HG03571 (cell line): Measurements from ENCODE around the gene ONECUT3.

Experiments
- ATAC-seq: cut with Tn5 transposase; IDR thresholded peaks from one replicate; pipeline ENCODE4 v1.9.1; 2021; ENCODE audit not compliant: unreplicated experiment

Gene ONECUT3

DNA sequence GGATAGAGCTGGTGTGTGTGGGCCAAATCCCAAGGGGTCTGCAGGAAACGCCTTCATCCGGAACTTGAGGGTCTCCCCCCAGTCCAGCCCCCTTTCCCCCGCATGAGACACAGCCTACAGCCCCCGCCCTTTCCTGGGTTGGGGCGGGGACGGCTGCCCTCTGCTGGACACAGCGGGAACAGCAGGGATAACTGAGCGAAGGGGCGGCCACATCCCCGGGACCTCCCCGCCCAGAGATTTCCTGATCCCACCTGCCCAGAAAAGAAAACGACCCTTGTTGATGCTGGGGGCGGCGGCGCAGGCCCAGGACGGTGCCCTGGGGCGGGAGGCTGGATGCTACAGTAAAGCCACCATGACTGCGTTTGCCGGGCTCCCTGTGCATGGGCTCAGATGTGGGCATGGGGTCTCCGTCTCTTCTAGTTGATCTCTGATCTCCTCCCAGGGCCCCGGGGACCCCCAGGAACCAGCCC lies 14.2 kb downstream of the ONECUT3 start:
- no peak for ATAC-seq

DNA sequence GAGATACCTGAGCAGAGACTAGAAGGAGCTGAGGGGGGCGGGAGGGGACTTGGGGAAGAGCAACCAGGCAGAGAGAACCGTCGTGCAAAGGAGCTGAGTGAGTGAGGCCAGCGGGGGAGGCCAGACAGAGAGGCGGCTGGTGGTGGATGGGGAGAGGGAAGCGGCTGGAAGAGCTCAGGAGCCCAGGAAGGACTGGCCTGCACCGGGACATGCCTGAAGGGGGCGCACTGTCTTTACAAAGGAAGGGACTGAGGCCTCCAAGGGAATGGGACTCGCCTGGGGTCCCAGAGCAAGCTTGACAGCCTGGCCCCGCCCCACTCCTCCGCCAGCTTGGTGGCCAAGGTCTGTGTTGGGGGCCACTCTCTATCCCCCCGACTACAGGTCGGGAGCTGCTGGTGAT lies 14.9 kb downstream of the ONECUT3 start:
- no peak for ATAC-seq

DNA sequence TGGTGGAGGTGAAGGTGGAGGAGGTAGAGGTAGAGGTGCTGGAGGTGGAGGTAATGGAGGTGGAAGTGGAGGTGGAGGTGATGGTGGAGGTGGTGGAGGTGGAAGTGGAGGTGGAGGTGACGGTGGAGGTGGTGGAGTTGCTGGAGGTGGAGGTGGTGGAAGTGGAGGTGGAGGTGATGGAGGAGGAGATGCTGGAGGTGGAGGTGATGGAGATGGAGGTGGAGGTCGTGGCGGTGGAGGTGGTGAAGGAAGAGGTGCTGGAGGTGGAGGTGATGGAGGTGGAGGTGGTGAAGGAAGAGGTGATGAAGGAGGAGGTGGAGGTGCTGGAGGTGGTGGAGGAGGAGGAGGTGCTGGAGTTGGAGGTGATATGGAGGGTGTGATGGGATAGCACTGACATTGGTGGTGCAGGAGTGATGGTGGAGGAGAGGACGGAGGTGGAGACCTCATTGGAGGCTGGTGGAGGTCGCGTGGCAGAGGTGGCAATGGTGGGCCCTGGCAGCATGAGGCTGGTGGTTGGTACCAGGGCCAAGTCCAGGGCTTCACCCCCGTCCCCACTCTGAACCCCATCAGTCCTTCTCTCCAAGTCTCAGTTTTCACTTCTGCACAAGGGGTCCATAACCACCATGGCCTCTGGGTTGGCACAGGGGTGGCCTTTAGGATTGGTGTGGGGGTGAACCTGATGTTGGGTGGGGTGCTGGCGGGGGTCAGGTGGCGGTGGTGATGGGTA lies 15.8 kb downstream of the ONECUT3 start:
- ATAC-seq: no peak

DNA sequence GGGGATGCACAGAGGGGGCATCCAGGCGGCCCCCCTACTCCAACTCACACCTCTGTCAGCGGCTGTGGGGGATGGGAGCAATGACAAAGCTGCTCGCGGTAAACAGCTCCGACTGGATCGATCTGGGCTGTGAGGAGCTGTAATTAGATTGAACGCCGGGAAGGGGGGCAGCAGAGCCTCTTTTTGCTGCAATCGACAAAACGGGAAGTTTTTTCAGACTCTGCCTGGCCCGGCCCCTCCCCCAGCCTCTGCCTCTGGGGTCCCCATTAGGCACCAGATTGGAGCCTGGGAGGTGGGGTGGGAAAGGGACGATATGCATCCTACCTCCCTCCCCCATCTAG lies 16.3 kb downstream of the ONECUT3 start:
- ATAC-seq: no peak

DNA sequence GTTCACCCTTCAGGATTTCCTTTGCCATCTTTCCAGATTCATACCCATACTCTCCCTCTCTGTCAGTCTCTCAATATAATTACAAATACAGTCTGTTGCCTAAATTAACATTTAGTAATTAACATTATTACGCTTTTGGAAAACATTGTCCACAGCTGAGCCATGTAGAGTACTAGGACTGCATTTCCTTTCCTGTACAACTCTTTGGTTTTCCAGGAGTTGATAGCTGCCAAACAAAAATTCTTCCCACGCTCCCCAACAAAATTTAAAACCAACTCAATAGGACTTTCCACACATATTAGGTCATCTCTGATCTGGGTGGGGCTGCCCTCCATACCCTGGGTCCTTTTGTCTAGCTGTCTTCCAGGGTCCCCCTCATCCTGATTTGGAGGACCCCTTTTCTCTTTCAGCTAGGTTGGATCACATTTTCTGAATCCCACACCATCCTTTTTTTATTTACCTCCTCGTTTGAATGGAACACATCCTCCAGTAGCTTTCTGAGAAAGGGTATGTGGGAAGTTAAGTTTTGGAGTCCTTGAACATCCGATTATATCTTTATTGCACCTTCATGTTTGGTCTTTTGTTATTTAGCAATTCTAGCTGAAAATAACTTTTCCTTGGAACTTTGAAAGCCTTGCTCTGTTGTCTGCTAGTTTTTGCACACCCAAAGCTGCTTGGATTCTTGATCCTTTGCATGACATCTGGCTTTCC lies 17.7 kb downstream of the ONECUT3 start:
- no peak for ATAC-seq

DNA sequence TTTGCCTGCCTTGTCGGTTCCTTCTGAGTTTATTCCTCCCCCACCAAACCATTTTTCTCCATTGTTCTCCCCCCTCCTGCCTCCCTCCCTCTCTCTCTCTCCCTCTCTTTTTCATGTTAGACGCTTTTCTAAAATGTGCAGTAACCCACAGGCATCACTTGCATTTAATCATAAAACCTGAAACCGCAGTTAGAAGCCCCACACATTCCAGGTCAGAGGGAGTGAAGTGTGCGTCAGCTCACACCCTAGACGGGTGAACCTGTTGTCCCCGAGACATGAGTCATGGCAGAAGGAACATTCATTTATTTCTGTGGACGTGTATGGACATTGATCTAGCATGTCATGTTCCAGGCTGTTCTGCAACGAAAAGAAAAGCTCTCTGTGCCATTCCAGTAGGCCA lies 19.9 kb downstream of the ONECUT3 start:
- no peak for ATAC-seq

DNA sequence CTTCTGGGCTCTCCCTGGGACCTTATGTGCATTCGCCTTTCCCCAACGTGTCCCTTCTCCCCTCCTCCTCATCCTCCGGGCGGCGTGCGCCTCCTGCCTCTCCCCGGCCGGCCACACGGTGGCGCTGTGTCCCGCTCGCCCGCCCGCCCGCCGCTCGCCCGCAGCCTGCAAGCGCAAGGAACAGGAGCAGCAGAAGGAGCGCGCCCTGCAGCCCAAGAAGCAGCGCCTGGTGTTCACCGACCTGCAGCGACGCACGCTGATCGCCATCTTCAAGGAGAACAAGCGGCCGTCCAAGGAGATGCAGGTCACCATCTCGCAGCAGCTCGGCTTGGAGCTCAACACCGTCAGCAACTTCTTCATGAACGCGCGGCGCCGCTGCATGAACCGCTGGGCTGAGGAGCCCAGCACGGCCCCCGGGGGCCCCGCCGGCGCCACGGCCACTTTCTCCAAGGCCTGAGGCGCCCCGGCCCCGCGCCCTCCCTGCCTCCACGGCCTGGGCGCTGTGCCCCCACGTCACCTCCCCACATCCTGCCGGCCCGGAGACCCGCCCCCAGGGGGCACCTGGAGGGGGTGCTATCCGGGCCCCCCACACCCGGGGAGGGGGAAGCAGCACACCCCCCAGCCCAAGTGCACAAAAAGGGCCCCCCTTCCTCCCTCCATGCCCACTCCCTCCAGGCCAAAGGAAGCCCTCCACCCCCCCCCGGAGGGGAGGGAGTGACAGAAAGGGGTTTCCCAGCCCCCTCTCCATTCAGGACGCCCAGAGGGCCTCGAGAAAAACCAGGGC lies 21.9 kb downstream of the ONECUT3 start:
- ATAC-seq: no peak

DNA sequence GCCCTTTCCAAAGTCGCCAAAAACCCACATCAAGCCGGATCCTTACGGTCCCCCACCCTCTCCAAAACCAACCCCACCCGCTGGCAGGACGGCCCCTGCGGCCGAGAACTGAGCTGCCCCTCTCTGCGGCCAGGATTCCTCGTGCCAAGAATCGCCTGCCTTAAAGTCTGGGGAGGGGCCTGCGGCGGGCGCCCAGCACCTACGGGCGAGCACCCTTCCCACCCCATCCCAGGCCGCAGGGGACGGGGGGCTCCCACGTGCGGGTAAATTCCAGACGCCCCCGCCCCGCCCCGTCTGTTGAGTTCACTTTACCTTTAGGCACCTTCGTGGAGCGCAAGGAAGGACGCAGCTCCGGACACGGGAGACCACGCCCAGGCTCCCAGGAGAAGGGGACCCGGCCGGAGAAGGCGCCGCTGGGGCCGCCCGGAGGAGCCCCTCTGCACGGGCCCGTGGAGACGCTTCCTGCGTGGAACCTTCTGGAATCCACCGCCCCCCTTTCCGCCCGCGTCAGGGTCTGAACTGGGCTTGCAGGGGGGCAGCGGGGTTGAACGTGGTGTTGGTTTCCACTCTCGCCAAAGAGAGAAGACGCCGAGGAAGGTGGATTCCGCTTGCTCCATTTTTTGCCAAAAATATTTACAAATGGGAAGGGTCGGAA lies 22.8 kb downstream of the ONECUT3 start:
- ATAC-seq: no peak

DNA sequence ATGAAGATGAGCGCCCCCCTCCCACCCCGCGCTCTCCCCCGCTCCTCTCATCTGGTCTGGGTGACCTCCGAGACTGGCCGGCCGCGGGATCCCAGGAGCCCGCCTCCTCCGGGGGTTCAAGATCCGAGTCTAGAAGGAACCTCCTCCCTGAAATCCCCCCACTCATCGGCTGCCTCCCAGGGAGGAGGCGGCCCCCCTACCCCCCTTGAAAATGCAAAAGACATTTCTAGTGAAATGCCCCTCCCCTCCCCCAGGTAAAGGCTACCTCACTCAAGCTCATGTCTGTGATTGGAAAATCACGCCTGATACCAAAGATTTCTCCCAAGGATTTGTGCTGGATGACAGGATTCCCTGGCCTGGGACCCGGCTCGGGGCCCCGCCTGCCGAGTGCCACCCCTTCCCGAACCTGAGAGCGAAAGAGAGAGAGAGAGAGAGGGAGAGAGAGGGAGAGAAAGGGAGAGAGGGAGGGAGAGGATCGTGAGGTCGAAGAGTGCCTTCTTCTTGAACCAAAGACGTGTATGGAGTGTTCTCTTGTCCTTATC lies 23.4 kb downstream of the ONECUT3 start:
- ATAC-seq: no peak

DNA sequence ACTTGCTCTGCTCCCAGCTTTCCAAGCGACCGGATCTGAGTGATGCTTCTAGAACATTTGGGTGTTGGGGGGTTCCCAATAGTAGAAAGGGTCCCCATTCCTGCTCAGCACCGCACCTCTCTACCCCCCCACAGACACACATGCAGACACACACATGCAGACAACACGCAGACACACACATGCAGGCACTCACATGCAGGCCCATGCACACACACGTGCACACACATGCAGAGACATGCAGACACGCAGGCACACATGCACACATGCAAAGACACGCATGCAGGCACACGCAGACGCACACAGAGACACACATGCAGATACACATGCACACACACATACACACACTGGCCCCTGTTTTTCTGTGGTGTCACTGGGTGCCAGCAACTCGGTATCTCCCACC lies 23.8 kb downstream of the ONECUT3 start:
- no peak for ATAC-seq

DNA sequence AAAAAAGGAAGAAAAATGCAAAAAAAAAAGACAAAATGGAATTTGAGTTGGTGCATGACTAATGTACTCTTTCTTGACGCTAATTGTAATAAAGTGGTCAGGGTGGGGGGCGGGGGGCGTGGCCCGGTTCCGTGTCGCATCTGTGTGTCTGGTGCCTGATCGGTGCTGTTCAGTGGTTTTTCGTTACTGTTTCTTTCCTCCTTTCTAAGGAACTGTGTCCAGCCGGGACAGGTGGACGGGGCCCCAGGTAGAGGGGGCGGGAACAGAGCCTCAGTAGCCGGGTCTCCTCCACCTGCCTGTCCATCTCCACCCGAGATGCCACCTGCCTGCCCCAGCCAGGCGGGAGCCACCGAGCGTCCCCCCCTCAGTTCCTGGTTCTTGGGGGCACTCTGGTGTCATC lies 26.3 kb downstream of the ONECUT3 start:
- ATAC-seq: no peak

DNA sequence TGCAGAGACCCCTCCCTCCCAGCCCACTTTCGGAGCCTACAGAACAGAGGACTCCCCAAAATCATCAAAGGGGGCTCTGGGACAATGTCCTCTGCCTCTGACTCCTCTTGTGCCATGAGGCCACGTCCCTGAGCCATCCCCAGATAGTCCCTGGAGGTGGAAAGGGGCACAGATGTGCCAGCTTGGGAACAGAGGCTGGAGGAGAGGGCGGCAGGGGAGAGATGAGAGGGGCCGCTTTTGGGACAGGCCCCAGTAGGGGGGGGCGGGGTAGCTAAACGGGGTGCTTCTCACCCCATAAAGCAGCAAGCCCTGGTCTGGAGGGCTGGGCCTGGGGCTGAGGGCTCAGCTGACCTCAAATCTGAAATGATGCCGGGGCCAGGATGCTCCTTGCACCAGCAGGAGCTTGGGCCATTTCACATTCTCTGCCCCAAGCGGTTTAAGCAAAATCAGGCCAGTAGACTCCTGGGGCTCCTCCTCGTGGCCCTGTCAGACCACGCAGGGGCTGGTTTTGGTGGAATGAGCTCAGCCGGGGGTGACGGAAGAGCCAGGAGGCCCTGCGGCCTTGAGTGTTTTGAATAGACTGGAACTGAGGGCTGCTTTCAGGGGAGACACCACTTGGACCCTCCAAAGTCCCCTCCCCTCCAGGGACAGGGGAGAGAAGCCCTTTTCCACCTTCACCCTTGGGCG lies 27.1 kb downstream of the ONECUT3 start:
- no peak for ATAC-seq

DNA sequence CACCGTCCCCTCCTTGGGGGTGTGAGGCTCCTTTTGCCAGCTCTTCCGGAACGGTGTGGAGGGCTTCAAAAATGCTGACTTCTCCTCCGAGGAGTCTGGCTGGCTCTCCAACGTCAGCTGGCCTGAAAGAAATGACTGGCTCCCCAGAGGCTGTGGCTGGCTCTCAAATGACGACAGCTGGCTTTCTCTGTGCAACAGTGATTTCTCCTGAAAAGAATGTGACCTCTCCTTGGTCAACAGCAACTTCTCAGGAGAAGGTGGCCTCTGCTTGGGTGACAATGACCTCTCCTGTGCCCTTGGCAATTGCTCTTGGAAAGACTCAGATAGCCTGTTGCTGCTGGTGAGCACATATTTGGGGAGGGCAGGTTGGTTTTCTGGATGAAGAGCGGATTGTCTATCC lies 29.2 kb downstream of the ONECUT3 start:
- no peak for ATAC-seq

DNA sequence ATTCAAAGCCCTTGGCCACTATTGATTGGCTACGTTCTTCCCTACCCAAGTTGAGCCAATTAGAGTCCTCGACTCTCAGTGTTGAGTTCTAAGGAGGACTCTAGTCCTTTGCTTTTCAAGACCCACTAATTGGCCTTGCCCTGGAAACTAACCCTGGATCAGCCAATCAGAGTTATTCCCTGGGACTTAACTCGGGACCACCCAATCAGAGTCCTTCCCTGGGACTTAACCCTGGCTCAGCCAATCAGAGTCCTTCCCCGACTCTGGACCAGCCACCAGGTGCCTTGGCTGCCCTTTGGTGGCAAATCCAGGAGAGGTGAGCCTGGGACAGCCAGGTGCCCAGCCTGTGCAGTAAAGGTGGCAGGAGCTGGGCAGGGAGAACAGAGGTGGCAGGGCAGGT lies 30.0 kb downstream of the ONECUT3 start:
- no peak for ATAC-seq

DNA sequence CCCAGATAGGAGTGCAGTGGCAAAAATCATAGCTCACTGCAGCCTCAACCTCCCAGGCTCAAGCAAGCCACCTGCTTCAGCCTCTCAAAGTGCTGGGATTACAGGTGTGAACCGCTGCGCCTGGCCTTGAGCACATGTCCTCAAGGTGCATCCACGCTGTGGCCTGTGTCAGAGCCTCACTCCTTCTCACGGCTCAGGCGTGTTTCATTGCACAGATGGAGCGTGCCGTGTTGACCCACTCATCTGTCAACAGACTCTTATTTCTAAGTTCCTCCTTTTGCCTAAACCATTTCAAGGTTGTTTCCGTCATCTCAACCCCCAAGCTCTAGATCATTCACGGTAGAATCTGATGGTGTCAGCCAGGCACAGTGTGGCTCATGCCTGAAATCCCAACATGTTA lies 30.6 kb downstream of the ONECUT3 start:
- no peak for ATAC-seq

DNA sequence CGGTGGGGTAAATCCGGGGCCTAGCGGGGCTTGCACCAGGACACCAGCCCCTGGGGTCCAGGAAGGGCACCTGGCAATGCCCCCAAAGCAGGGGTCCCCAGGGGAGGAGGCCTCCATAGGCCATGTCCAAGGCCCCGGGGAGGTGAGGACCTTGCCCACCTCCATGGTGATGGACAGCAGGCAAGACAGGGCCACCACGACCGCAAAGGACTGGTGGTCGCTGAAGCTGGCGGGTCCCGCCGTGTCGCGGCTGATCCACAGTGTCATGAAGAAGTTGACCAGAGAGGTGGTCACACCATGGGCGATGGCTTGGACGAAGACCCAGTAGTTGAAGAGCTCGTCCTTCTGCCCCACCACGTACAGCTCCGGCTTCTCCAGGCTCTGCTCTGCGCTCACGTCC lies 32.0 kb downstream of the ONECUT3 start:
- ATAC-seq: no peak

DNA sequence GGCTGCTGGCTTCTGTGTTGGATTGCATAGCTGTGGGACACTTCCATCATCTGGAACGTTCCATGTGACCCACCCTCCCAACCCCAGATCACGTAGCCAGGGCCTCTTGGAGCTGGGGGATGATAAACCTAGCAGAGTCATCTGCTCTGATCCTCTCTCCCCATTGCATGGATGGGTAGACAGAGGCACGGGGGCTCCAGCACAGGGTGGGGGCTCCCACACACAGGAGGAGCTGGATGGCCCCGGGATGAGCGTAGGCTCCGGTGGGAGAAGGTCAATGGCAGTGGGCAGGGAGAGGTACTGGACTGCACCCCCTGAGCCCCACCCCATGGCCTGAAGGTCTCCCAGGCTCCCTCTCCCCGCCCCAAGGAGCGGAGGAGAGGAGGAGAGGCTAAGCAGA lies 33.4 kb downstream of the ONECUT3 start:
- ATAC-seq: no peak

DNA sequence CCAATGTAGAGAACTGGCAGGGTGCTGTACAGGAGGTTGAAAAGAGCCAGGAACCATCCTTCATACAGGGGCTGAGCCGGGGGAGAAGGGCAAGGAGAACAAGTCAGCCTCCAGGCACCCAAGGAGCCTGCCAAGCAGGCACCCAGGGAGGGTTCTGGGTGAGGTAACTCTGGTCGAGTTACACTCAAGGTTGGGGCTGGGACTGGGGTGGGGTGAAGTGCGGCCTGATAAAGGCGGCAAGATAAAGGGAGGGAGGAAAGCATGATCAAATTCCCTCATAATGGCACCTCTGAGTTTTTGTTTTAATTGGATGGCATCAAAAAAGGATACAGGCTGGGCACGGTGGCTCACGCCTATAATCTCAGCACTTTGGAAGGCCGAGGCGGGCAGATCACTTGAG lies 33.8 kb downstream of the ONECUT3 start:
- no peak for ATAC-seq

DNA sequence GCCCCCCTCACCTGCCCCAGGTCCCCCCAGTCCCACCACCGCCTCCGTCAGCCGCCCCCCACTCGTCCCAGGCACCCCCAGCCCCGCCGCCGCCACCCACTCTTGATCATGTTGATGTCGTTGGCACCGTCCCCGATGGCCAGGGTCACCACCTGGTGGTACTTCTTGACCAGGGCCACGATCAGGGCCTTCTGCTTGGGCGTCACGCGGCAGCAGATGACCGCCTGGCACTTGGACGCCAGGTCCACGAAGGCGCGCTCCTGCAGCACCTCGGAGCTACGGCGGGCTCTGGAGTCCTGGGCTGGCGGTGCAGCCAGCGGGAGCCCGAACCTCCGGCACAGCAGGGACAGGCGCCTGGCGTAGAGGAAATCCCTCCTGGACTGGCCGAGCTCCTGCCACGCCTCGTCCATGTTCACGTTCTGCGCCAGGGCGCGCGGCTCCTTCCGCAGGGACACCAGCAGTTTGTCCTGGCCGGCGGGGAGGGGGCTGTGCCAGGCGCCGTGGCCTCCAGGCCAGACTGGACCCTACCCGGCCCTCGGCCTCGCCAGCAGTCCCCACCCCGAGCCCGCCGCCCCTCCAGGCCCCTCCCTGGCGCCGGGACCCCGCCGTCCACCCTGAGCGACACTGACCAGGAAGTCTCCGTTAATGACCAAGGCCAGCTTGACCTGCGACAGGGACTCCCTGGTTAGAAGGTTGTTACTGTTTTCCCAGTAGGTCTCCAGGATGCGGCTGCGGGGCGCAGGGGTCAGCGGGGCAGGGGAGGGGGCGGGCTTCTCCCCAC lies 36.1 kb downstream of the ONECUT3 start:
- ATAC-seq: no peak
